H1 (cell line): Measurements from ENCODE around the gene ARHGEF19. TPM values are rescaled to one million over a fixed set of nuclear protein-coding genes. Genes with fewer than 3 reads are reported as not detected.

Experiments
- CTCF ChIA-PET: fragments of 300-600 bp; sonication (Branson Sonifier 250); formaldehyde crosslinking; loops from one replicate; lab custom pipeline; 2021; ENCODE audit not compliant: partially characterized antibody; lab: Charles Lee
- POLR2A ChIA-PET: fragments of 300-600 bp; sonication (Branson Sonifier 250); formaldehyde crosslinking; loops from one replicate; lab custom pipeline; 2021; ENCODE audit warnings: inconsistent platforms; ENCODE audit not compliant: partially characterized antibody; lab: Charles Lee
- DNase-seq, 2 experiments: peaks; one replicate each; pipeline versions ENCODE4 v3.0.0 to v3.0.0-alpha.2; 2010 to 2022; ENCODE audit warnings: low spot score in 2 of 2, low read depth in 1 of 2, mixed read lengths in 1 of 2
- FAIRE-seq: peaks from 2 replicates; lab custom pipeline; 2011; peaks lifted over from hg19 to GRCh38; lab: Jason Lieb, UNC
- H2AFZ ChIP-seq: 2 replicates; pipeline ENCODE4 v1.8.1; 2012; ENCODE audit warnings: low read length, inconsistent platforms
- H2AK5ac ChIP-seq: 2 replicates; pipeline ENCODE4 v1.6.1; 2013; ENCODE audit warnings: low read depth, low read length
- H2BK120ac ChIP-seq: replicated peaks from 2 replicates; pipeline ENCODE3; 2013; ENCODE audit warnings: low read depth, low read length, inconsistent platforms
- H2BK12ac ChIP-seq: 2 replicates; pipeline ENCODE4 v1.6.1; 2013; ENCODE audit warnings: low read depth, low read length
- H2BK15ac ChIP-seq: 2 replicates; pipeline ENCODE4 v1.6.1; 2013; ENCODE audit warnings: low read length
- H2BK20ac ChIP-seq: 2 replicates; pipeline ENCODE4 v1.6.1; 2013; ENCODE audit warnings: low read length
- H2BK5ac ChIP-seq: 2 replicates; pipeline ENCODE4 v1.6.1; 2013; ENCODE audit warnings: low read depth, low read length
- H3K14ac ChIP-seq: 2 replicates; pipeline ENCODE4 v1.6.1; 2013; ENCODE audit warnings: inconsistent platforms; ENCODE audit not compliant: insufficient read length
- H3K18ac ChIP-seq: 2 replicates; pipeline ENCODE4 v1.6.1; 2013; ENCODE audit warnings: low read length; ENCODE audit errors: extremely low read depth
- H3K23ac ChIP-seq: 2 replicates; pipeline ENCODE4 v1.6.1; 2013; ENCODE audit warnings: inconsistent platforms; ENCODE audit not compliant: insufficient read length
- H3K23me2 ChIP-seq: 2 replicates; pipeline ENCODE4 v1.6.1; 2013; ENCODE audit warnings: low read depth, low read length
- H3K27ac ChIP-seq: 2 replicates; pipeline ENCODE4 v1.6.1; 2011; ENCODE audit warnings: low read depth, low read length, inconsistent platforms
- H3K27me3 ChIP-seq, 4 experiments: replicated peaks in 1 of 4; 1 replicate in 1 of 4; 2 replicates in 3 of 4; pipeline versions ENCODE4 v1.6.1 to v1.8.1; 2011 to 2013; ENCODE audit warnings: low read length in 3 of 4, mild to moderate bottlenecking in 3 of 4, inconsistent platforms in 2 of 4, mixed read lengths in 2 of 4, moderate library complexity in 1 of 4; ENCODE audit not compliant: control insufficient read depth in 3 of 4, insufficient read depth in 3 of 4; ENCODE audit errors: extremely low read depth in 1 of 4
- H3K36me3 ChIP-seq, 4 experiments: 2 replicates each; pipeline versions ENCODE4 v1.6.1 to v1.8.1; 2011 to 2013; ENCODE audit warnings: mild to moderate bottlenecking in 4 of 4, low read length in 3 of 4, moderate library complexity in 2 of 4, control low read depth in 1 of 4, inconsistent platforms in 1 of 4; ENCODE audit not compliant: insufficient read depth in 4 of 4, control insufficient read depth in 2 of 4
- H3K4ac ChIP-seq: replicated peaks from 2 replicates; pipeline ENCODE3; 2013; ENCODE audit warnings: low read length, low read depth, mixed read lengths, inconsistent platforms; ENCODE audit not compliant: insufficient read length
- H3K4me1 ChIP-seq, 4 experiments: replicated peaks in 1 of 4; 1 replicate in 1 of 4; 2 replicates in 3 of 4; pipeline versions ENCODE4 v1.6.1 to v1.8.1; 2011 to 2013; ENCODE audit warnings: low read length in 3 of 4, inconsistent platforms in 2 of 4, mixed read lengths in 1 of 4; ENCODE audit not compliant: insufficient read depth in 4 of 4, control insufficient read depth in 3 of 4
- H3K4me2 ChIP-seq, 2 experiments: 2 replicates each; pipeline versions ENCODE4 v1.6.1 to v1.8.1; 2011 to 2013; ENCODE audit warnings: low read depth in 2 of 2, low read length in 2 of 2, control low read depth in 1 of 2, inconsistent platforms in 1 of 2, mild to moderate bottlenecking in 1 of 2; ENCODE audit not compliant: insufficient read depth in 1 of 2
- H3K4me3 ChIP-seq, 4 experiments: fragments of 200-600, 300-600 bp in 1 of 4; sonication (generic), shearing (Covaris generic), sonication (Bioruptor Twin) in 1 of 4; 2 replicates each; pipeline versions ENCODE4 v1.5.1 to v1.8.1; 2011 to 2016; ENCODE audit warnings: low read length in 4 of 4, low read depth in 3 of 4, control low read depth in 2 of 4, inconsistent platforms in 2 of 4, mild to moderate bottlenecking in 2 of 4, mixed read lengths in 1 of 4, moderate library complexity in 1 of 4; ENCODE audit not compliant: insufficient read depth in 2 of 4; ENCODE audit errors: extremely low read depth in 1 of 4
- H3K56ac ChIP-seq: replicated peaks from 2 replicates; pipeline ENCODE3; 2013; ENCODE audit warnings: low read depth, mild to moderate bottlenecking, mixed read lengths, low read length, inconsistent platforms; ENCODE audit not compliant: insufficient read length
- H3K79me1 ChIP-seq: 2 replicates; pipeline ENCODE4 v1.6.1; 2013; ENCODE audit warnings: low read depth, low read length, control low read depth
- H3K79me2 ChIP-seq, 2 experiments: 2 replicates each; pipeline versions ENCODE4 v1.6.1 to v1.8.1; 2012 to 2013; ENCODE audit warnings: low read length in 2 of 2, mild to moderate bottlenecking in 2 of 2, inconsistent platforms in 1 of 2; ENCODE audit not compliant: insufficient read depth in 2 of 2, control insufficient read depth in 1 of 2
- H3K9ac ChIP-seq, 4 experiments: replicated peaks in 1 of 4; 1 replicate in 1 of 4; 2 replicates in 3 of 4; pipeline versions ENCODE4 v1.6.1 to v1.8.1; 2011 to 2013; ENCODE audit warnings: low read depth in 3 of 4, low read length in 3 of 4, control low read depth in 2 of 4, mild to moderate bottlenecking in 2 of 4, moderate library complexity in 2 of 4, inconsistent platforms in 1 of 4; ENCODE audit errors: extremely low read depth in 1 of 4
- H3K9me3 ChIP-seq, 2 experiments: 2 replicates each; pipeline versions ENCODE4 v1.6.1 to v1.8.1; 2012 to 2013; ENCODE audit warnings: mild to moderate bottlenecking in 2 of 2, moderate library complexity in 2 of 2, control low read depth in 1 of 2, inconsistent platforms in 1 of 2, low read depth in 1 of 2, low read length in 1 of 2, mixed read lengths in 1 of 2; ENCODE audit not compliant: insufficient read depth in 2 of 2
- H4K20me1 ChIP-seq, 2 experiments: replicated peaks in 1 of 2; 2 replicates each; pipeline versions ENCODE3 to v1.8.1; 2011 to 2013; ENCODE audit warnings: inconsistent platforms in 2 of 2, low read length in 2 of 2, mild to moderate bottlenecking in 1 of 2; ENCODE audit not compliant: insufficient read depth in 2 of 2, control insufficient read depth in 1 of 2
- H4K5ac ChIP-seq: 2 replicates; pipeline ENCODE4 v1.6.1; 2013; ENCODE audit warnings: low read length, low read depth, mixed read lengths, inconsistent platforms; ENCODE audit not compliant: insufficient read length
- H4K8ac ChIP-seq: 2 replicates; pipeline ENCODE4 v1.8.0; 2013; ENCODE audit warnings: mild to moderate bottlenecking, moderate library complexity, low read length, inconsistent platforms; ENCODE audit not compliant: insufficient read depth; ENCODE audit errors: extremely low read depth
- H4K91ac ChIP-seq: replicated peaks from 2 replicates; pipeline ENCODE3; 2013; ENCODE audit warnings: low read length, mixed read lengths, inconsistent platforms; ENCODE audit not compliant: insufficient read length
- FOSL1 ChIP-seq: IDR thresholded peaks from 2 replicates; pipeline ENCODE4 v1.6.1; 2011; ENCODE audit warnings: mild to moderate bottlenecking, low read depth, low read length, moderate library complexity; ENCODE audit not compliant: insufficient read depth
- GTF2F1 ChIP-seq: IDR thresholded peaks from 2 replicates; pipeline ENCODE4 v1.6.1; 2012; ENCODE audit warnings: low read depth, low read length, improper control_type of control experiment, borderline replicate concordance
- HDAC2 ChIP-seq, 2 experiments: fragments of 300-600 bp in 1 of 2; sonication (generic) in 1 of 2; IDR thresholded peaks; 2 replicates each; pipeline ENCODE4 v1.6.1; 2011 to 2012; ENCODE audit warnings: low read depth in 2 of 2, low read length in 2 of 2, mild to moderate bottlenecking in 2 of 2, moderate library complexity in 2 of 2, borderline replicate concordance in 1 of 2, inconsistent platforms in 1 of 2
- HDAC6 ChIP-seq: IDR thresholded peaks from one replicate; pipeline ENCODE4 v1.7.1; 2012; ENCODE audit warnings: low read depth, mild to moderate bottlenecking, inconsistent platforms, low read length, moderate library complexity
- KDM4A ChIP-seq: IDR thresholded peaks from one replicate; pipeline ENCODE4 v1.7.1; 2012; ENCODE audit warnings: low read depth, mild to moderate bottlenecking, moderate library complexity, low read length, inconsistent platforms; ENCODE audit not compliant: severe bottlenecking
- RNF2 ChIP-seq: fragments of 200-900, 300-1000 bp; sonication (generic); IDR thresholded peaks from 2 replicates; pipeline ENCODE4 v1.7.1; 2016; ENCODE audit warnings: borderline replicate concordance, low read depth, mild to moderate bottlenecking, antibody characterized with exemption, low read length; ENCODE audit not compliant: poor library complexity, severe bottlenecking; ENCODE audit errors: missing control alignments
- SP1 ChIP-seq: IDR thresholded peaks from 2 replicates; pipeline ENCODE4 v1.6.1; 2011; ENCODE audit warnings: low read depth, low read length
- SP4 ChIP-seq: IDR thresholded peaks from 2 replicates; pipeline ENCODE4 v1.6.1; 2012; ENCODE audit warnings: low read length, inconsistent platforms
- TEAD4 ChIP-seq: IDR thresholded peaks from 2 replicates; pipeline ENCODE4 v1.6.1; 2012; ENCODE audit warnings: low read depth, low read length, inconsistent platforms, mixed read lengths
- WGBS, 2 experiments: shearing (Covaris generic) in 1 of 2; methylation state at CpG; one replicate each; pipeline versions ENCODE4 v1.1.6 to v1.1.7; 2013 to 2015; ENCODE audit warnings: low lambda C conversion rate in 2 of 2, mixed read lengths in 2 of 2, inconsistent platforms in 1 of 2, low coverage in 1 of 2, missing lambda C conversion rate in 1 of 2; ENCODE audit not compliant: insufficient replicate concordance in 2 of 2, insufficient coverage in 1 of 2, insufficient read length in 1 of 2; ENCODE audit errors: extremely low coverage in 1 of 2, missing lambda C conversion rate in 1 of 2; 5-methylcytosine and 5-hydroxymethylcytosine counted together
- polyA plus RNA-seq, 7 experiments: library from polyadenylated mRNA; depleted of rRNA in 3 of 7; stranded (reverse) in 5 of 7; unstranded in 2 of 7; fragments of >200 nt in 5 of 7; fragments of 200-250 nt in 2 of 7; gene quantifications; 1 replicate in 5 of 7; 2 replicates in 1 of 7; 4 replicates in 1 of 7; pipeline versions ENCODE4 v1.2.1 to v1.2.3, GENCODE V29; 2011 to 2013; ENCODE audit warnings: missing spikeins in 2 of 7, mixed read lengths in 2 of 7
- total RNA-seq: library from RNA; stranded (reverse); fragmentation: NEBNext Ultra II Directional; extraction: Animal tissue kit (Norgen Biotek cat#: 25700); gene quantifications from 2 replicates; pipeline ENCODE4 v1.2.1, GENCODE V29; 2021
- TF ChIP-seq, protein P1 (sequence below): IDR thresholded peaks from 2 replicates; pipeline ENCODE4 v1.6.1; 2011; ENCODE audit warnings: low read length, improper control_type of control experiment

The ARHGEF19 gene
- total and polyA plus RNA-seq, 2 of the 8 experiments (the other 6 are each of a cell fraction or from before 2014, with no cell fraction given) = 47.5 to 56.4 TPM

DNA sequence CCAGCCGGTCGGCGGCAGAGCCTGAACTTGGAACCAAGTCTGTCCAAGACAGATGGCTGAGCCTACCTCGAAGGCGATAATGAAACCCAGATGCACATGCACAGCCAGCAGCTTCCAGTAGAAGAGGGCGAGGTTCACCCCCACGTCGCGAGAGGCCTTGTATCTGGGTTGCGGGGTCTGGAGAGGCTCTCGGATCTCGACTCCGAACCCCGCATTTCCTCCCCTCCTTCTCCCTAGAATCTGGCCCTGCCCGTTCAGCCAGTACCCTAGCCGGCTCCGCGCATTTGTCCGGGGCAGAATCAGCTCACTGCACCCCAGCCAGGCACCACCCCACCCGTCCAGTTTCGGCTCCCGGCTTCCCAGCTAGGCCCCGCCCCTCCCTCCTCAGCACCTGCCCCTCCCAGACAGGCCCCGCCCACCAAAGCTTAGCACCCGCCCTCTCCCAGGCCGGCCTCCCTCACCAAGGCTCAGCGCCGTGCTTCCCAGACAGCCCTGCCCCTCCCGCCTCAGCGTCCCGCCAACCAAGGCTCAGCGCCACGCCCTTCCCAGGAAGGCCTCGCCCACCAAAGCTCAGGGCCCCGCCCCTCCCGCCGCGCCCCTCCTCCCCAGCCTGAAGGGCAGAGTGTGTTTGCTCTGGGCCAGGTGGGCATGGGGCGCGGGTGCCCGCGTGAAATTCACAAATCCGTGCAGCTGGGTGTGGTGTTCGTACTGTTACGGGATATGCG, 4.8 kb upstream of the ARHGEF19 start:
- peak overlapping the region; percentile 90 to 95 for H3K4me2 ChIP-seq
- H3K56ac ChIP-seq = no peak overlapping the region
- H3K23me2 ChIP-seq = peaks cover 27% of the 10 kb centered on the region
- H3K79me1 ChIP-seq = no peaks in the 10 kb centered on the region
- no peak overlapping the region for H4K91ac ChIP-seq
- no peak overlapping the region for H3K27ac ChIP-seq
- no peak overlapping the region for H3K9ac ChIP-seq
- ChIA-PET CTCF (interaction anchor here (0.7 to 2.6 kb wide), 8 partner anchors 9 to 209 kb away, joined by 3 to 13 read pairs (median 6); no protein-coding TSS in a partner anchor), POLR2A (interaction anchor here (1.0 to 4.5 kb wide), 5 partner anchors 10 to 21 kb away, joined by 3 to 26 read pairs (median 4); no protein-coding TSS in a partner anchor)
- no peak overlapping the region for H2BK120ac ChIP-seq
- H4K8ac ChIP-seq = no peak overlapping the region
- no peaks in the 10 kb centered on the region for H3K9me3 ChIP-seq
- peak overlapping the region; percentile 47; the same call in 1 of the 2 replicates for H2AFZ ChIP-seq
- H3K4me1 ChIP-seq = peaks cover 6 to 23% (median 19%) of the 10 kb centered on the region in 4 experiments
- H2BK12ac ChIP-seq = peak overlapping the region; percentile 18; the same call in 1 of the 2 replicates
- no peak overlapping the region for H2BK5ac ChIP-seq
- no peak overlapping the region; the same call in 1 of the 2 replicates for H3K18ac ChIP-seq
- 11% methylated on average over 21 of the region's 46 CpGs; no CpG with 5 or more reads in 1 of the 2 experiments for WGBS, 2 experiments
- no peaks in the 10 kb centered on the region for H3K36me3 ChIP-seq
- no peak overlapping the region for H3K4ac ChIP-seq
- DNase-seq (peak; percentile 93 to 98), FAIRE-seq (no peak)
- peaks cover 0 to 14% (median 6%) of the 10 kb centered on the region in 4 experiments; a peak in 5 of 7 replicates for H3K27me3 ChIP-seq
- H2BK15ac ChIP-seq = peak overlapping the region; percentile 46; the same call in 1 of the 2 replicates
- no peak overlapping the region for H4K5ac ChIP-seq
- H4K20me1 ChIP-seq = peaks cover 0 to 6% of the 10 kb centered on the region in 2 experiments
- no peak overlapping the region for H3K14ac ChIP-seq
- H3K79me2 ChIP-seq = peaks cover 0 to under 1% of the 10 kb centered on the region in 2 experiments; a peak in 1 of 4 replicates
- H3K23ac ChIP-seq = no peak overlapping the region
- H2AK5ac ChIP-seq = no peak overlapping the region
- H2BK20ac ChIP-seq = no peak overlapping the region
- H3K4me3 ChIP-seq = peak overlapping the region; percentile 24 to 62 (median 54); a peak in 7 of 8 replicates
- no peak for TF ChIP-seq FOSL1
- TF ChIP-seq, protein P1, sequence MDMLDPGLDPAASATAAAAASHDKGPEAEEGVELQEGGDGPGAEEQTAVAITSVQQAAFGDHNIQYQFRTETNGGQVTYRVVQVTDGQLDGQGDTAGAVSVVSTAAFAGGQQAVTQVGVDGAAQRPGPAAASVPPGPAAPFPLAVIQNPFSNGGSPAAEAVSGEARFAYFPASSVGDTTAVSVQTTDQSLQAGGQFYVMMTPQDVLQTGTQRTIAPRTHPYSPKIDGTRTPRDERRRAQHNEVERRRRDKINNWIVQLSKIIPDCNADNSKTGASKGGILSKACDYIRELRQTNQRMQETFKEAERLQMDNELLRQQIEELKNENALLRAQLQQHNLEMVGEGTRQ = no peak
- peak; percentile 27 for TF ChIP-seq KDM4A
- TF ChIP-seq HDAC6 = no peak
- TF ChIP-seq TEAD4 = no peak
- TF ChIP-seq RNF2 = no peak
- peak; percentile 24; the same call in 1 of the 2 replicates for TF ChIP-seq SP1
- TF ChIP-seq SP4 = no peak
- no peak for TF ChIP-seq GTF2F1
- no peak for TF ChIP-seq HDAC2 (IDR thresholded peaks at IDR 0.05; ENCODE audit: borderline replicate concordance in 1 of 2, low read depth in 2 of 2, low read length in 2 of 2)
